ENCODE data around the gene LSM8.

LSM8 gene

DNA sequence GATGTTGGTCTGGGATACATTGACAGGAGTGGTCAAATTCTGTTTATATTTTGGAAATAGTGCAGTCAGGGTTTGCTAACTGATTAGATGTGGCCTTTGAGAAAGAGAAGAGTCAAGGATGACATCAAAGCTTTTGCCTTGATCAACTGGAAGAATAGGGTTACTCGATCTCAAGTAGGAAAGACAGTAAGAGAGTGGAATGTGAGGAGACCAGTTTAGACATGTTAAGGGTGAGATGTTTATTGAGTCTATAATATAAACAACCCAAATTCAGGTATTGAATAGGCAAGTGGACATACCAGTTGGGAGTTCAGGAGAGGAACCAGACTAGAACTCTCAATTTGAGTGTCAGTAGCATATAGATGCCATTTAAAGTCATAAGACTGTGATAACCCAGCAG is 38.6 kb downstream of the LSM8 start:
- Histone ChIP-seq H3K36me3 (ENCODE audit: control insufficient read depth in 2 of 2, insufficient read depth in 1 of 2, low read length in 2 of 2) (no peaks in the 10 kb centered on the region), H3K27ac (ENCODE audit: extremely low read depth, low read depth, low read length) (no peak overlapping the region), H3K9me3 (ENCODE audit: control insufficient read depth, insufficient read depth, low read depth, low read length) (no peaks in the 10 kb centered on the region), H3K4me1 (ENCODE audit: control insufficient read depth, insufficient read depth, low read length) (no peaks in the 10 kb centered on the region), H3K4me3 (ENCODE audit: low read depth, low read length) (no peak overlapping the region)
- ChIA-PET CTCF (no interaction called here), POLR2A (no interaction called here)
- no peak for TF ChIP-seq ZNF416 (tag by site-specific recombination; IDR thresholded peaks at IDR 0.05)
- TF ChIP-seq ZNF473 (tag by site-specific recombination; IDR thresholded peaks at IDR 0.05): no peak
- TF ChIP-seq ZNF248 (tag by site-specific recombination; IDR thresholded peaks at IDR 0.05): no peak
- no peak for TF ChIP-seq OVOL3 (tag by site-specific recombination; IDR thresholded peaks at IDR 0.05)
- TF ChIP-seq SALL2 (tag by site-specific recombination; IDR thresholded peaks at IDR 0.05; ENCODE audit: borderline replicate concordance): no peak
- no peak for TF ChIP-seq ZNF621 (tag by site-specific recombination; IDR thresholded peaks at IDR 0.05)
- TF ChIP-seq ZNF426 (tag by site-specific recombination; IDR thresholded peaks at IDR 0.05): no peak
- TF ChIP-seq ATF2 (tag by site-specific recombination; IDR thresholded peaks at IDR 0.05; ENCODE audit: low read depth): no peak
- TF ChIP-seq, protein P1, sequence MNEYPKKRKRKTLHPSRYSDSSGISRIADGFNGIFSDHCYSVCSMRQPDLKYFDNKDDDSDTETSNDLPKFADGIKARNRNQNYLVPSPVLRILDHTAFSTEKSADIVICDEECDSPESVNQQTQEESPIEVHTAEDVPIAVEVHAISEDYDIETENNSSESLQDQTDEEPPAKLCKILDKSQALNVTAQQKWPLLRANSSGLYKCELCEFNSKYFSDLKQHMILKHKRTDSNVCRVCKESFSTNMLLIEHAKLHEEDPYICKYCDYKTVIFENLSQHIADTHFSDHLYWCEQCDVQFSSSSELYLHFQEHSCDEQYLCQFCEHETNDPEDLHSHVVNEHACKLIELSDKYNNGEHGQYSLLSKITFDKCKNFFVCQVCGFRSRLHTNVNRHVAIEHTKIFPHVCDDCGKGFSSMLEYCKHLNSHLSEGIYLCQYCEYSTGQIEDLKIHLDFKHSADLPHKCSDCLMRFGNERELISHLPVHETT (tag by site-specific recombination; IDR thresholded peaks at IDR 0.05): no peak
- no peak for TF ChIP-seq ZBTB1 (tag by site-specific recombination; IDR thresholded peaks at IDR 0.05)
- TF ChIP-seq, protein P2, sequence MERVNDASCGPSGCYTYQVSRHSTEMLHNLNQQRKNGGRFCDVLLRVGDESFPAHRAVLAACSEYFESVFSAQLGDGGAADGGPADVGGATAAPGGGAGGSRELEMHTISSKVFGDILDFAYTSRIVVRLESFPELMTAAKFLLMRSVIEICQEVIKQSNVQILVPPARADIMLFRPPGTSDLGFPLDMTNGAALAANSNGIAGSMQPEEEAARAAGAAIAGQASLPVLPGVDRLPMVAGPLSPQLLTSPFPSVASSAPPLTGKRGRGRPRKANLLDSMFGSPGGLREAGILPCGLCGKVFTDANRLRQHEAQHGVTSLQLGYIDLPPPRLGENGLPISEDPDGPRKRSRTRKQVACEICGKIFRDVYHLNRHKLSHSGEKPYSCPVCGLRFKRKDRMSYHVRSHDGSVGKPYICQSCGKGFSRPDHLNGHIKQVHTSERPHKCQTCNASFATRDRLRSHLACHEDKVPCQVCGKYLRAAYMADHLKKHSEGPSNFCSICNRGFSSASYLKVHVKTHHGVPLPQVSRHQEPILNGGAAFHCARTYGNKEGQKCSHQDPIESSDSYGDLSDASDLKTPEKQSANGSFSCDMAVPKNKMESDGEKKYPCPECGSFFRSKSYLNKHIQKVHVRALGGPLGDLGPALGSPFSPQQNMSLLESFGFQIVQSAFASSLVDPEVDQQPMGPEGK (tag by site-specific recombination; IDR thresholded peaks at IDR 0.05): no peak
- TF ChIP-seq ZNF433 (tag by site-specific recombination; IDR thresholded peaks at IDR 0.05; ENCODE audit: low read depth): no peak
- TF ChIP-seq, protein P3, sequence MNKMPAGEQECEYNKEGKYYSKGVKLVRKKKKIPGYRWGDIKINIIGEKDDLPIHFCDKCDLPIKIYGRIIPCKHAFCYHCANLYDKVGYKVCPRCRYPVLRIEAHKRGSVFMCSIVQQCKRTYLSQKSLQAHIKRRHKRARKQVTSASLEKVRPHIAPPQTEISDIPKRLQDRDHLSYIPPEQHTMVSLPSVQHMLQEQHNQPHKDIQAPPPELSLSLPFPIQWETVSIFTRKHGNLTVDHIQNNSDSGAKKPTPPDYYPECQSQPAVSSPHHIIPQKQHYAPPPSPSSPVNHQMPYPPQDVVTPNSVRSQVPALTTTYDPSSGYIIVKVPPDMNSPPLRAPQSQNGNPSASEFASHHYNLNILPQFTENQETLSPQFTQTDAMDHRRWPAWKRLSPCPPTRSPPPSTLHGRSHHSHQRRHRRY (tag by site-specific recombination; IDR thresholded peaks at IDR 0.05): no peak
- TF ChIP-seq SCRT2 (tag by site-specific recombination; IDR thresholded peaks at IDR 0.05): no peak
- TF ChIP-seq SCRT1 (tag by site-specific recombination; IDR thresholded peaks at IDR 0.05; ENCODE audit: borderline replicate concordance): no peak

DNA sequence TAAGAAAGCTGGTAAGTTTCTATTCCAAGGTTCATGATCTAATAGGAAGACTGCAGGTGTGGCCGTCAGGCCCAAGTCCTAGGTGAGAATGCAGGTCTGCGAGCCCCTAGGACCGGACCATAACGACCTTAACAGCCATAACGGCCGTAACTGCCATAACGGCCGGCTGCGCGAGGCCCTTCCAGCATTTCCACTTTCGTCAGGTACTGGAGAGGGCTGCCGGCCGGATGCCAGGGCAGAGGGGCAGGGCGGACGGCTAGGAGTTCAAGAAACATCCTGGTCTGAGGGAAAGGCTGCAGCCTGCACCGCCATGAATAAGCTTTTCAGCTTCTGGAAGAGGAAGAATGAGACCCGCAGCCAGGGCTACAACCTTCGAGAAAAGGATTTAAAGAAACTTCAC is 40.6 kb downstream of the LSM8 start, which contains the start of gene ANKRD7:
Gene ANKRD7 (plus strand): TSS at position 184 of the 400 bp plus-strand sequence. CDS start 127 bp downstream, at position 311.
- H3K27ac ChIP-seq (ENCODE audit: extremely low read depth, low read depth, low read length): no peak within 1 kb of the TSS
- no peaks in the 10 kb centered on the region for H3K4me1 ChIP-seq (ENCODE audit: control insufficient read depth, insufficient read depth, low read length)
- no peak within 1 kb of the TSS for H3K4me3 ChIP-seq (ENCODE audit: low read depth, low read length)
- TF ChIP-seq ZNF10 (tag by site-specific recombination; IDR thresholded peaks at IDR 0.05) (no peak), HOXD13 (CRISPR knock-in tag; IDR thresholded peaks at IDR 0.05; ENCODE audit: borderline replicate concordance) (no peak), ZBTB20 (tag by site-specific recombination; IDR thresholded peaks at IDR 0.05) (no peak), ZNF426 (tag by site-specific recombination; IDR thresholded peaks at IDR 0.05) (no peak), ATF2 (tag by site-specific recombination; IDR thresholded peaks at IDR 0.05; ENCODE audit: low read depth) (no peak)
- ChIA-PET CTCF (interaction anchor here (0.7 kb wide), 1 partner anchor 1312 kb away, joined by 3 read pairs; no protein-coding TSS in a partner anchor), POLR2A (no interaction called here)
- no peaks in the 10 kb centered on the region for H3K36me3 ChIP-seq (ENCODE audit: control insufficient read depth in 2 of 2, insufficient read depth in 1 of 2, low read length in 2 of 2)
- H3K9me3 ChIP-seq (ENCODE audit: control insufficient read depth, insufficient read depth, low read depth, low read length): no peaks in the 10 kb centered on the region
